ENCODE measurements around the gene IZUMO2. TPM values are rescaled to one million over a fixed set of nuclear protein-coding genes. Genes with fewer than 3 reads are reported as not detected.

The IZUMO2 gene
- polyA plus RNA-seq, 1 of the 3 experiments (the other 2 are of a cell fraction) = not detected

GRCh38 chr19:50176775-50177174 is 13.7 kb upstream of the IZUMO2 start:
- Histone ChIP-seq H3K27ac (ENCODE audit: low read depth in 2 of 2, low read length in 1 of 2) (no peak overlapping the region), H3K9ac (no peak overlapping the region), H3K9me3 (no peaks in the 10 kb centered on the region), H3K4me1 (ENCODE audit: control insufficient read depth in 1 of 2, insufficient read depth in 2 of 2, low read depth in 1 of 2, low read length in 1 of 2) (no peaks in the 10 kb centered on the region), H3K79me2 (ENCODE audit: insufficient read depth) (no peaks in the 10 kb centered on the region), H3K4me3 (ENCODE audit: low read depth in 2 of 2, low read length in 1 of 2) (no peak overlapping the region), H3K27me3 (ENCODE audit: insufficient read depth) (peaks cover 27% of the 10 kb centered on the region), H3K9me2 (no peaks in the 10 kb centered on the region), H4K20me1 (ENCODE audit: insufficient read depth) (no peaks in the 10 kb centered on the region), H2AFZ (ENCODE audit: low read depth) (no peak overlapping the region), H3F3A (replicated peaks; ENCODE audit: insufficient read depth) (no peaks in the 10 kb centered on the region), H3K36me3 (replicated peaks in 1 of 2; ENCODE audit: control insufficient read depth in 1 of 2, insufficient read depth in 2 of 2, low read length in 1 of 2) (no peaks in the 10 kb centered on the region), H3K4me2 (no peak overlapping the region)
- POLR2A ChIA-PET = no interaction called here
- TF ChIP-seq USF1 (IDR thresholded peaks at IDR 0.05; ENCODE audit: borderline replicate concordance, low read depth) (no peak), RFX5 (IDR thresholded peaks at IDR 0.05; ENCODE audit: low read length) (no peak), ZBTB33 (IDR thresholded peaks at IDR 0.05; ENCODE audit: borderline replicate concordance, low read depth) (no peak), PBX3 (IDR thresholded peaks at IDR 0.05) (no peak), FOXJ3 (CRISPR knock-in tag; IDR thresholded peaks at IDR 0.05) (no peak), MXI1 (IDR thresholded peaks at IDR 0.05; ENCODE audit: low read depth, low read length) (no peak), MAX (IDR thresholded peaks at IDR 0.05; ENCODE audit: low read depth) (no peak), SIN3A (IDR thresholded peaks at IDR 0.05; ENCODE audit: borderline replicate concordance, low read depth, low read length) (no peak), ELF1 (IDR thresholded peaks at IDR 0.05) (no peak)
- CTCF ChIA-PET = no interaction called here
- 12% methylated on average over 9 of the region's 9 CpGs for WGBS (ENCODE audit: low lambda C conversion rate)
- DNase-seq = no peak

GRCh38 chr19:50175924-50176323 is 12.8 kb upstream of the IZUMO2 start:
- CTCF ChIA-PET = no interaction called here
- no peak for DNase-seq
- no peak overlapping the region for H3K4me3 ChIP-seq (ENCODE audit: low read depth in 2 of 2, low read length in 1 of 2)
- peaks cover 31% of the 10 kb centered on the region for H3K27me3 ChIP-seq (ENCODE audit: insufficient read depth)
- no peak overlapping the region for H2AFZ ChIP-seq (ENCODE audit: low read depth)
- H3K9me2 ChIP-seq = no peaks in the 10 kb centered on the region
- 3% methylated on average over 10 of the region's 10 CpGs for WGBS (ENCODE audit: low lambda C conversion rate)
- H3K27ac ChIP-seq (ENCODE audit: low read depth in 2 of 2, low read length in 1 of 2) = no peak overlapping the region
- H3K9me3 ChIP-seq = no peaks in the 10 kb centered on the region
- no peaks in the 10 kb centered on the region for H3K4me1 ChIP-seq (ENCODE audit: control insufficient read depth in 1 of 2, insufficient read depth in 2 of 2, low read depth in 1 of 2, low read length in 1 of 2)
- H3K79me2 ChIP-seq (ENCODE audit: insufficient read depth) = no peaks in the 10 kb centered on the region
- H3F3A ChIP-seq (replicated peaks; ENCODE audit: insufficient read depth) = no peaks in the 10 kb centered on the region
- H3K4me2 ChIP-seq = no peak overlapping the region
- no peak for TF ChIP-seq FOXJ3 (CRISPR knock-in tag; IDR thresholded peaks at IDR 0.05)
- peak; percentile 73; the same call in 1 of the 2 replicates for TF ChIP-seq USF1 (IDR thresholded peaks at IDR 0.05; ENCODE audit: borderline replicate concordance, low read depth)
- no peak for TF ChIP-seq EZH2phosphoT487 (IDR thresholded peaks at IDR 0.05; ENCODE audit: borderline replicate concordance, low read depth)
- TF ChIP-seq TEAD4 (IDR thresholded peaks at IDR 0.05; ENCODE audit: borderline replicate concordance, insufficient read depth) = no peak
- H3K9ac ChIP-seq = no peak overlapping the region
- H4K20me1 ChIP-seq (ENCODE audit: insufficient read depth) = no peaks in the 10 kb centered on the region
- no peaks in the 10 kb centered on the region for H3K36me3 ChIP-seq (replicated peaks in 1 of 2; ENCODE audit: control insufficient read depth in 1 of 2, insufficient read depth in 2 of 2, low read length in 1 of 2)
- POLR2A ChIA-PET = no interaction called here

Data from SK-N-SH (cell line).